GM04504 (cell line): ENCODE results near the gene TRPM2.

Experiments
- DNase-seq: peaks from one replicate; pipeline ENCODE4 v3.0.0-alpha.2; 2012; ENCODE audit warnings: low read depth

TRPM2 gene

GRCh38 chr21:44353191-44353970, at the start of gene TRPM2:
TSS of gene TRPM2 (plus strand) at chr21:44353621. CDS start at chr21:44353701, 80 bp downstream.
- no peak for DNase-seq

- no peak for DNase-seq
These were observed 49.3 kb upstream of the TRPM2 start for GRCh38 chr21:44304011-44304616.

GRCh38 chr21:44304877-44305293, 48.5 kb upstream of the TRPM2 start:
- no peak for DNase-seq

- DNase-seq, result no peak
These were observed 47.7 kb upstream of the TRPM2 start for GRCh38 chr21:44305691-44306090.

- DNase-seq, result no peak
These were observed 46.3 kb upstream of the TRPM2 start for GRCh38 chr21:44306936-44307704.

- no peak for DNase-seq
These were observed 42.6 kb upstream of the TRPM2 start for GRCh38 chr21:44310628-44311507.

GRCh38 chr21:44312089-44312488, 41.3 kb upstream of the TRPM2 start:
- DNase-seq, result no peak

- DNase-seq, result no peak
These were observed 40.7 kb upstream of the TRPM2 start for GRCh38 chr21:44312716-44313115.

- no peak for DNase-seq
These were observed 40.0 kb upstream of the TRPM2 start for GRCh38 chr21:44313451-44313850.

- DNase-seq, result no peak
These were observed 39.3 kb upstream of the TRPM2 start for GRCh38 chr21:44314128-44314527.

- no peak for DNase-seq
These were observed 38.9 kb upstream of the TRPM2 start for GRCh38 chr21:44314561-44314960.

- no peak for DNase-seq
These were observed 37.7 kb upstream of the TRPM2 start for GRCh38 chr21:44315691-44316203.

- no peak for DNase-seq
These were observed 37.0 kb upstream of the TRPM2 start for GRCh38 chr21:44316277-44316900.

- no peak for DNase-seq
These were observed 36.1 kb upstream of the TRPM2 start for GRCh38 chr21:44317241-44317782.

GRCh38 chr21:44317871-44318270, 35.5 kb upstream of the TRPM2 start:
- DNase-seq, result no peak

- no peak for DNase-seq
These were observed 34.7 kb upstream of the TRPM2 start for GRCh38 chr21:44318489-44319285.

- no peak for DNase-seq
These were observed 33.9 kb upstream of the TRPM2 start for GRCh38 chr21:44319407-44320065.

- DNase-seq, result no peak
These were observed 32.6 kb upstream of the TRPM2 start for GRCh38 chr21:44320847-44321246.

- no peak for DNase-seq
These were observed 31.5 kb upstream of the TRPM2 start for GRCh38 chr21:44321846-44322450.
